ENCODE data around the gene ITPK1. TPM values are rescaled to one million over a fixed set of nuclear protein-coding genes. Genes with fewer than 3 reads are reported as not detected.

ITPK1 gene
- total and polyA plus RNA-seq, 12 donors: 47.1 to 152 (median 92.7) TPM

- peaks cover 18 to 93% (median 84%) of the 10 kb centered on the region in 9 donors for H3K4me1 ChIP-seq
- DNase-seq (no peak), ATAC-seq (no peak)
- 85 to 90% methylated on average over 5 of the region's 5 CpGs for WGBS, 2 donors
- peak overlapping the region; percentile 78 to 92 (median 90) for H3K27ac ChIP-seq
- no peaks in the 10 kb centered on the region for H3K27me3 ChIP-seq
- no peaks in the 10 kb centered on the region for H3K9me3 ChIP-seq
- TF ChIP-seq, protein P1, sequence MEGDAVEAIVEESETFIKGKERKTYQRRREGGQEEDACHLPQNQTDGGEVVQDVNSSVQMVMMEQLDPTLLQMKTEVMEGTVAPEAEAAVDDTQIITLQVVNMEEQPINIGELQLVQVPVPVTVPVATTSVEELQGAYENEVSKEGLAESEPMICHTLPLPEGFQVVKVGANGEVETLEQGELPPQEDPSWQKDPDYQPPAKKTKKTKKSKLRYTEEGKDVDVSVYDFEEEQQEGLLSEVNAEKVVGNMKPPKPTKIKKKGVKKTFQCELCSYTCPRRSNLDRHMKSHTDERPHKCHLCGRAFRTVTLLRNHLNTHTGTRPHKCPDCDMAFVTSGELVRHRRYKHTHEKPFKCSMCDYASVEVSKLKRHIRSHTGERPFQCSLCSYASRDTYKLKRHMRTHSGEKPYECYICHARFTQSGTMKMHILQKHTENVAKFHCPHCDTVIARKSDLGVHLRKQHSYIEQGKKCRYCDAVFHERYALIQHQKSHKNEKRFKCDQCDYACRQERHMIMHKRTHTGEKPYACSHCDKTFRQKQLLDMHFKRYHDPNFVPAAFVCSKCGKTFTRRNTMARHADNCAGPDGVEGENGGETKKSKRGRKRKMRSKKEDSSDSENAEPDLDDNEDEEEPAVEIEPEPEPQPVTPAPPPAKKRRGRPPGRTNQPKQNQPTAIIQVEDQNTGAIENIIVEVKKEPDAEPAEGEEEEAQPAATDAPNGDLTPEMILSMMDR (IDR thresholded peaks at IDR 0.05): no peak
- no peak overlapping the region for H3K4me3 ChIP-seq
- H3K36me3 ChIP-seq: no peaks in the 10 kb centered on the region
- intact Hi-C loops (cut with DNase I): loop anchor here in 5 of 10 donors (5.0 to 10.0 kb wide), 4 partner anchors 49 to 89 kb away; partner anchors contain the start of gene ITPK1 (in 2 of the 5)
Observed at GRCh38 chr14:93040982-93041381, 74.7 kb downstream of the ITPK1 start.

- ATAC-seq (peak in 6 of 8 donors; percentile 2 to 71 (median 14)), DNase-seq (peak in 1 of 2 donors; percentile 43)
- Histone ChIP-seq H3K27ac (peak overlapping the region; percentile 78 to 92 (median 90)), H3K27me3 (no peaks in the 10 kb centered on the region), H3K4me1 (peaks cover 16 to 93% (median 84%) of the 10 kb centered on the region in 9 donors), H3K4me3 (no peak overlapping the region), H3K36me3 (no peaks in the 10 kb centered on the region), H3K9me3 (no peaks in the 10 kb centered on the region)
- WGBS, 2 donors: 41 to 46% methylated on average over 5 of the region's 5 CpGs
- intact Hi-C loops (cut with DNase I): loop anchor here in 5 of 10 donors (5.0 to 10.0 kb wide), 4 partner anchors 48 to 88 kb away; partner anchors contain the start of gene ITPK1 (in 2 of the 5)
- TF ChIP-seq, protein P1 (IDR thresholded peaks at IDR 0.05): no peak
Observed at GRCh38 chr14:93040443-93040842, 75.3 kb downstream of the ITPK1 start.

GRCh38 chr14:93039649-93040315, 75.9 kb downstream of the ITPK1 start:
- peaks cover 16 to 91% (median 80%) of the 10 kb centered on the region in 9 donors for H3K4me1 ChIP-seq
- no peaks in the 10 kb centered on the region for H3K9me3 ChIP-seq
- ATAC-seq: peak; percentile 18 to 73 (median 49)
- H3K27ac ChIP-seq: peak overlapping the region; percentile 78 to 92 (median 90)
- H3K4me3 ChIP-seq: no peak overlapping the region
- intact Hi-C loops (cut with DNase I): loop anchor here in 5 of 10 donors (1.0 to 10.0 kb wide), 5 partner anchors 47 to 87 kb away; partner anchors contain the start of gene ITPK1 (in 2 of the 5)
- TF ChIP-seq, protein P1 (IDR thresholded peaks at IDR 0.05): no peak
- no peaks in the 10 kb centered on the region for H3K36me3 ChIP-seq
- 39 to 69% methylated on average over 11 of the region's 11 CpGs for WGBS, 2 donors
- peak in 1 of 2 donors; percentile 48 for DNase-seq
- no peaks in the 10 kb centered on the region for H3K27me3 ChIP-seq

DNA sequence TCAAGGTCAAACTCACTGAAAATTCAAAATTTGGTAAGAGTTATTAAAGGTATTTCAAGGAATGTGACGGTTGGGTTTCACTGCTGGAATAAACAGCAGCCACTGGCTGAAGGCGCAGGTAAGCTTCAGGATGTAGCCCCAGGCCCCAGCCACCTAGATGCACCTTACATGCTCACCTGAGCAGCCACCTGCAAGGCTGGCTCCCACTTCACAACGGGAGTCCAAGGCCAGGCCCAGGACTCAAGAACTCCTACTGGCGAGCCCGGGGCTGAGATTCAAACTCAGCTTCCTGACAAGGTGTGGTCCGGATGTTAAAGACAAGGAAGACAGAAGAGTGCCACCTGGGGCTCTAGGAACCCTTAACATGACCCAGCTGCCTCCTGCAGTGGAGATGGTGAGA, 78.4 kb downstream of the ITPK1 start:
- H3K27me3 ChIP-seq: no peaks in the 10 kb centered on the region
- no peaks in the 10 kb centered on the region for H3K36me3 ChIP-seq
- DNase-seq (no peak), ATAC-seq (no peak)
- peak overlapping the region; percentile 12 to 90 (median 72) for H3K27ac ChIP-seq
- TF ChIP-seq, protein P1 (IDR thresholded peaks at IDR 0.05): no peak
- no peak overlapping the region for H3K4me3 ChIP-seq
- 75 to 77% methylated on average over 6 of the region's 6 CpGs for WGBS, 2 donors
- H3K9me3 ChIP-seq: no peaks in the 10 kb centered on the region
- intact Hi-C loops (cut with DNase I): no loop called here
- peaks cover 18 to 91% (median 82%) of the 10 kb centered on the region in 9 donors for H3K4me1 ChIP-seq

Data from heart right ventricle (tissue), 16 donors.